K562 (cell line): ENCODE results near the gene SEC24C. TPM values are rescaled to one million over a fixed set of nuclear protein-coding genes. Genes with fewer than 3 reads are reported as not detected.

Source experiments
- ATF7 ChIP-seq: fragments of 450-650 bp; IDR thresholded peaks from 2 replicates; pipeline ENCODE4 v1.7.1; 2014; ENCODE audit warnings: mild to moderate bottlenecking, moderate library complexity
- CREBBP ChIP-seq: IDR thresholded peaks from one replicate; pipeline ENCODE4 v1.6.1; 2012; ENCODE audit warnings: low read depth, mild to moderate bottlenecking, control low read depth, inconsistent platforms, low read length
- MXI1 ChIP-seq: IDR thresholded peaks from 2 replicates; pipeline ENCODE4 v1.6.1; 2011; ENCODE audit warnings: low read depth, mild to moderate bottlenecking, improper control_type of control experiment, low read length
- OTX1 ChIP-seq: fragments of 450-650 bp; formaldehyde crosslinking; IDR thresholded peaks from 2 replicates; pipeline ENCODE4 v1.4.0; 2022; ENCODE audit warnings: mild to moderate bottlenecking
- PCBP2 ChIP-seq: fragments of 200-400 bp; formaldehyde crosslinking; IDR thresholded peaks from 2 replicates; pipeline ENCODE4 v1.6.1; 2018; ENCODE audit warnings: low read length, low read depth, mild to moderate bottlenecking, moderate library complexity; ENCODE audit not compliant: poor library complexity, severe bottlenecking
- RB1 ChIP-seq: fragments of 450-650 bp; IDR thresholded peaks from 2 replicates; pipeline ENCODE4 v1.6.1; 2017; ENCODE audit warnings: low read depth, mild to moderate bottlenecking
- TAF1 ChIP-seq: IDR thresholded peaks from 2 replicates; pipeline ENCODE4 v1.6.1; 2011; ENCODE audit warnings: mild to moderate bottlenecking, low read length, moderate library complexity; ENCODE audit not compliant: insufficient read depth, control insufficient read depth, severe bottlenecking; ENCODE audit errors: extremely low read depth
- ZBTB1 ChIP-seq: sonication (generic); formaldehyde crosslinking; IDR thresholded peaks from 2 replicates; pipeline ENCODE4 v1.8.1; 2023; ENCODE audit warnings: missing genetic modification reagents, low read depth, mild to moderate bottlenecking, borderline replicate concordance
- ZNF224 ChIP-seq: sonication (generic); formaldehyde crosslinking; IDR thresholded peaks from 2 replicates; pipeline ENCODE4 v1.8.0; 2022; ENCODE audit warnings: mild to moderate bottlenecking, missing genetic modification reagents
- ZNF23 ChIP-seq: fragments of 250-450 bp; sonication (Bioruptor Pico); IDR thresholded peaks from 2 replicates; pipeline ENCODE4 v1.4.0; 2020; ENCODE audit warnings: mild to moderate bottlenecking
- polyA plus RNA-seq, 8 experiments: library from polyadenylated mRNA; depleted of rRNA in 4 of 8; stranded (reverse) in 5 of 8; unstranded in 3 of 8; fragments of >200 nt; fragmentation: Nextera tagmentation in 2 of 8; fragmentation: Illumina TruSeq in 1 of 8; extraction: Ambion mirVana in 2 of 8; extraction: Trizol in 1 of 8; gene quantifications; 2 replicates each; pipeline versions ENCODE4 v1.2.1 to v1.2.3, GENCODE V29; 2011 to 2014; ENCODE audit warnings: inconsistent platforms in 1 of 8, missing spikeins in 1 of 8
- total RNA-seq, 7 experiments: library from RNA; depleted of rRNA in 6 of 7; stranded (reverse); fragments of >200 nt in 6 of 7; fragmentation: Illumina TruSeq in 2 of 7; extraction: Trizol in 2 of 7; gene quantifications; 2 replicates each; pipeline versions ENCODE4 v1.2.1 to v1.2.3, GENCODE V29; 2011 to 2021; ENCODE audit warnings: low replicate concordance in 1 of 7
- TF ChIP-seq, protein P1 (sequence below): fragments of 450-650 bp; IDR thresholded peaks from 2 replicates; pipeline ENCODE4 v1.6.1; 2016; ENCODE audit warnings: mild to moderate bottlenecking, moderate library complexity
- TF ChIP-seq, protein P2 (sequence below): fragments of 250-450 bp; sonication (Bioruptor Pico); IDR thresholded peaks from 2 replicates; pipeline ENCODE4 v1.8.0; 2021; ENCODE audit warnings: mild to moderate bottlenecking, moderate library complexity
- TF ChIP-seq, protein P3 (sequence below): sonication (generic); formaldehyde crosslinking; IDR thresholded peaks from 2 replicates; pipeline ENCODE4 v1.8.0; 2022; ENCODE audit warnings: missing genetic modification reagents, mild to moderate bottlenecking, moderate library complexity, borderline replicate concordance

Gene SEC24C
- total and polyA plus RNA-seq, 9 of the 15 experiments (the other 6 are each of a cell fraction or from before 2014, with no cell fraction given) = 19.0 to 115 (median 70.5) TPM

DNA sequence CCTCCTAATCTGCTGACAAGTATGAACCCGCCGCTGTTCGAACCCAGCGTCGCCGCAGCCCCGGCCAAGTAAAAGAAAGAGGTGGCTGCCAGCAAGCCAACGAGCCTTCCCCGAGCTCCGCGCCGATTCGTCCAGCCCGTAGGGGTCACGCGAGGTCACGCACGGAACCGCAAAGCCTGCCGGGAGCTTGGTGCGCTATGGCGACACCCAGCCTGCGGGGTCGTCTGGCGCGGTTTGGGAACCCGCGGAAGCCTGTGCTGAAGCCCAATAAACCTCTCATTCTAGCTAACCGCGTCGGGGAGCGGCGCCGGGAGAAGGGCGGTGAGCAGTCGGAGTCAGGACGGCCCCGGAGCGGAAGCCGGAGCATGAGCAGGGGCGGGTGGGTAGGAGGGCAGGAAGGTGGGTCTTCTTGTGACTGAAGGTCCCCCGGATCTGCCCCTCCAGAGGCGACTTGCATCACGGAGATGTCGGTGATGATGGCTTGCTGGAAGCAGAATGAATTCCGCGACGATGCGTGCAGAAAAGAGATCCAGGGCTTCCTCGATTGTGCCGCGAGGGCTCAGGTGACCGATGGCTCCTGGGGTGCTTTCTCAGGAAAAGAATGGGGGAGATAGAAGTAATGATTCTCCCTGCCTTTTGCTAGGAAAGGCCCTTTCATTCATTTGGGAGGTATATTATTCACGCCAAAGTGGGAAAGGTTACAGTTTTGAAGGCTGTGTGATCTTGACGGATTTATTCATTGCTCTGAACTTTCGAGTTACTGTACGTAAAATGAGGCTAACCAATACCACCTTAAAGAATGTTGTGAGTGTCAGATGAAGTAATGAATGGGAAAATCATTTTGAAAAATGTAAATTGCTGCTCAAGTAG, 37.9 kb downstream of the SEC24C start, which contains the start of gene CHCHD1 (continued):
- peak; percentile 49; the same call in 1 of the 2 replicates for TF ChIP-seq ZNF224 (CRISPR knock-in tag)
- TF ChIP-seq ZBTB1 (CRISPR knock-in tag) = peak; percentile 85
- TF ChIP-seq PCBP2 = no peak
- TF ChIP-seq MXI1 = no peak
- TF ChIP-seq, protein P1, sequence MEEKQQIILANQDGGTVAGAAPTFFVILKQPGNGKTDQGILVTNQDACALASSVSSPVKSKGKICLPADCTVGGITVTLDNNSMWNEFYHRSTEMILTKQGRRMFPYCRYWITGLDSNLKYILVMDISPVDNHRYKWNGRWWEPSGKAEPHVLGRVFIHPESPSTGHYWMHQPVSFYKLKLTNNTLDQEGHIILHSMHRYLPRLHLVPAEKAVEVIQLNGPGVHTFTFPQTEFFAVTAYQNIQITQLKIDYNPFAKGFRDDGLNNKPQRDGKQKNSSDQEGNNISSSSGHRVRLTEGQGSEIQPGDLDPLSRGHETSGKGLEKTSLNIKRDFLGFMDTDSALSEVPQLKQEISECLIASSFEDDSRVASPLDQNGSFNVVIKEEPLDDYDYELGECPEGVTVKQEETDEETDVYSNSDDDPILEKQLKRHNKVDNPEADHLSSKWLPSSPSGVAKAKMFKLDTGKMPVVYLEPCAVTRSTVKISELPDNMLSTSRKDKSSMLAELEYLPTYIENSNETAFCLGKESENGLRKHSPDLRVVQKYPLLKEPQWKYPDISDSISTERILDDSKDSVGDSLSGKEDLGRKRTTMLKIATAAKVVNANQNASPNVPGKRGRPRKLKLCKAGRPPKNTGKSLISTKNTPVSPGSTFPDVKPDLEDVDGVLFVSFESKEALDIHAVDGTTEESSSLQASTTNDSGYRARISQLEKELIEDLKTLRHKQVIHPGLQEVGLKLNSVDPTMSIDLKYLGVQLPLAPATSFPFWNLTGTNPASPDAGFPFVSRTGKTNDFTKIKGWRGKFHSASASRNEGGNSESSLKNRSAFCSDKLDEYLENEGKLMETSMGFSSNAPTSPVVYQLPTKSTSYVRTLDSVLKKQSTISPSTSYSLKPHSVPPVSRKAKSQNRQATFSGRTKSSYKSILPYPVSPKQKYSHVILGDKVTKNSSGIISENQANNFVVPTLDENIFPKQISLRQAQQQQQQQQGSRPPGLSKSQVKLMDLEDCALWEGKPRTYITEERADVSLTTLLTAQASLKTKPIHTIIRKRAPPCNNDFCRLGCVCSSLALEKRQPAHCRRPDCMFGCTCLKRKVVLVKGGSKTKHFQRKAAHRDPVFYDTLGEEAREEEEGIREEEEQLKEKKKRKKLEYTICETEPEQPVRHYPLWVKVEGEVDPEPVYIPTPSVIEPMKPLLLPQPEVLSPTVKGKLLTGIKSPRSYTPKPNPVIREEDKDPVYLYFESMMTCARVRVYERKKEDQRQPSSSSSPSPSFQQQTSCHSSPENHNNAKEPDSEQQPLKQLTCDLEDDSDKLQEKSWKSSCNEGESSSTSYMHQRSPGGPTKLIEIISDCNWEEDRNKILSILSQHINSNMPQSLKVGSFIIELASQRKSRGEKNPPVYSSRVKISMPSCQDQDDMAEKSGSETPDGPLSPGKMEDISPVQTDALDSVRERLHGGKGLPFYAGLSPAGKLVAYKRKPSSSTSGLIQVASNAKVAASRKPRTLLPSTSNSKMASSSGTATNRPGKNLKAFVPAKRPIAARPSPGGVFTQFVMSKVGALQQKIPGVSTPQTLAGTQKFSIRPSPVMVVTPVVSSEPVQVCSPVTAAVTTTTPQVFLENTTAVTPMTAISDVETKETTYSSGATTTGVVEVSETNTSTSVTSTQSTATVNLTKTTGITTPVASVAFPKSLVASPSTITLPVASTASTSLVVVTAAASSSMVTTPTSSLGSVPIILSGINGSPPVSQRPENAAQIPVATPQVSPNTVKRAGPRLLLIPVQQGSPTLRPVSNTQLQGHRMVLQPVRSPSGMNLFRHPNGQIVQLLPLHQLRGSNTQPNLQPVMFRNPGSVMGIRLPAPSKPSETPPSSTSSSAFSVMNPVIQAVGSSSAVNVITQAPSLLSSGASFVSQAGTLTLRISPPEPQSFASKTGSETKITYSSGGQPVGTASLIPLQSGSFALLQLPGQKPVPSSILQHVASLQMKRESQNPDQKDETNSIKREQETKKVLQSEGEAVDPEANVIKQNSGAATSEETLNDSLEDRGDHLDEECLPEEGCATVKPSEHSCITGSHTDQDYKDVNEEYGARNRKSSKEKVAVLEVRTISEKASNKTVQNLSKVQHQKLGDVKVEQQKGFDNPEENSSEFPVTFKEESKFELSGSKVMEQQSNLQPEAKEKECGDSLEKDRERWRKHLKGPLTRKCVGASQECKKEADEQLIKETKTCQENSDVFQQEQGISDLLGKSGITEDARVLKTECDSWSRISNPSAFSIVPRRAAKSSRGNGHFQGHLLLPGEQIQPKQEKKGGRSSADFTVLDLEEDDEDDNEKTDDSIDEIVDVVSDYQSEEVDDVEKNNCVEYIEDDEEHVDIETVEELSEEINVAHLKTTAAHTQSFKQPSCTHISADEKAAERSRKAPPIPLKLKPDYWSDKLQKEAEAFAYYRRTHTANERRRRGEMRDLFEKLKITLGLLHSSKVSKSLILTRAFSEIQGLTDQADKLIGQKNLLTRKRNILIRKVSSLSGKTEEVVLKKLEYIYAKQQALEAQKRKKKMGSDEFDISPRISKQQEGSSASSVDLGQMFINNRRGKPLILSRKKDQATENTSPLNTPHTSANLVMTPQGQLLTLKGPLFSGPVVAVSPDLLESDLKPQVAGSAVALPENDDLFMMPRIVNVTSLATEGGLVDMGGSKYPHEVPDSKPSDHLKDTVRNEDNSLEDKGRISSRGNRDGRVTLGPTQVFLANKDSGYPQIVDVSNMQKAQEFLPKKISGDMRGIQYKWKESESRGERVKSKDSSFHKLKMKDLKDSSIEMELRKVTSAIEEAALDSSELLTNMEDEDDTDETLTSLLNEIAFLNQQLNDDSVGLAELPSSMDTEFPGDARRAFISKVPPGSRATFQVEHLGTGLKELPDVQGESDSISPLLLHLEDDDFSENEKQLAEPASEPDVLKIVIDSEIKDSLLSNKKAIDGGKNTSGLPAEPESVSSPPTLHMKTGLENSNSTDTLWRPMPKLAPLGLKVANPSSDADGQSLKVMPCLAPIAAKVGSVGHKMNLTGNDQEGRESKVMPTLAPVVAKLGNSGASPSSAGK = no peak; the same call in 1 of the 2 replicates
- TF ChIP-seq ZNF23 = no peak
- peak; percentile 97 for TF ChIP-seq TAF1
- no peak for TF ChIP-seq CREBBP
- TF ChIP-seq OTX1 (CRISPR knock-in tag) = no peak
- peak; percentile 82 for TF ChIP-seq ATF7
- TF ChIP-seq, protein P2, sequence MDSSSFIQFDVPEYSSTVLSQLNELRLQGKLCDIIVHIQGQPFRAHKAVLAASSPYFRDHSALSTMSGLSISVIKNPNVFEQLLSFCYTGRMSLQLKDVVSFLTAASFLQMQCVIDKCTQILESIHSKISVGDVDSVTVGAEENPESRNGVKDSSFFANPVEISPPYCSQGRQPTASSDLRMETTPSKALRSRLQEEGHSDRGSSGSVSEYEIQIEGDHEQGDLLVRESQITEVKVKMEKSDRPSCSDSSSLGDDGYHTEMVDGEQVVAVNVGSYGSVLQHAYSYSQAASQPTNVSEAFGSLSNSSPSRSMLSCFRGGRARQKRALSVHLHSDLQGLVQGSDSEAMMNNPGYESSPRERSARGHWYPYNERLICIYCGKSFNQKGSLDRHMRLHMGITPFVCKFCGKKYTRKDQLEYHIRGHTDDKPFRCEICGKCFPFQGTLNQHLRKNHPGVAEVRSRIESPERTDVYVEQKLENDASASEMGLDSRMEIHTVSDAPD (CRISPR knock-in tag) = no peak
- TF ChIP-seq RB1 = peak; percentile 59; the same call in 1 of the 2 replicates
- TF ChIP-seq, protein P3, sequence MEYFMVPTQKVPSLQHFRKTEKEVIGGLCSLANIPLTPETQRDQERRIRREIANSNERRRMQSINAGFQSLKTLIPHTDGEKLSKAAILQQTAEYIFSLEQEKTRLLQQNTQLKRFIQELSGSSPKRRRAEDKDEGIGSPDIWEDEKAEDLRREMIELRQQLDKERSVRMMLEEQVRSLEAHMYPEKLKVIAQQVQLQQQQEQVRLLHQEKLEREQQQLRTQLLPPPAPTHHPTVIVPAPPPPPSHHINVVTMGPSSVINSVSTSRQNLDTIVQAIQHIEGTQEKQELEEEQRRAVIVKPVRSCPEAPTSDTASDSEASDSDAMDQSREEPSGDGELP (CRISPR knock-in tag) = peak; percentile 97
